Activated naive CD4-positive, alpha-beta T cell treated with anti-CD3 and anti-CD28 coated beads, Interleukin-2, amount 50 U/mL, for 16 hours (primary cell): ENCODE results near the gene SUPT3H.
"Not testable (repeated sequence)": the region's sequence is repeated elsewhere in the genome, so short reads cannot be mapped to it uniquely, and the experiment has no call there.

Experiments
- DNase-seq: peaks from one replicate; pipeline ENCODE4 v3.0.0-alpha.2; 2020

The SUPT3H gene

DNA sequence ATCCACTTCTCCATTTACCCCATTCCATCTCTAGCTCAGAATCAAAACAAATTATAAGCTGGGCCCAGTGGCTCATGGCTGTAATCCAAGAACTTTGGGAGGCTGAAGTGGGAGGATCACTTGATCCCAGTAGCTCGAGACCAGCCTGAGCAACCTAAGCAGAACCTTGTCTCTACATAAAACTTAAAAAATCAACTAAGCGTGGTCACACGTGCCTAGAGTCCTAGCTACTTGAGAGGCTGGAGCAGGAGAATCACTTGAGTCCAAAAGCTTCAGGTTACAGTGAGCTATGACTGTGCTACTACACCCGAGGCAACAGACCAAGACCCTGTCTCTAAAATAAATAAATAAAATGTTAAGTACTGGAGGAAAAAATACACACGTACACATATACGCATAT lies 124.3 kb downstream of the SUPT3H start:
- DNase-seq, result no peak

DNA sequence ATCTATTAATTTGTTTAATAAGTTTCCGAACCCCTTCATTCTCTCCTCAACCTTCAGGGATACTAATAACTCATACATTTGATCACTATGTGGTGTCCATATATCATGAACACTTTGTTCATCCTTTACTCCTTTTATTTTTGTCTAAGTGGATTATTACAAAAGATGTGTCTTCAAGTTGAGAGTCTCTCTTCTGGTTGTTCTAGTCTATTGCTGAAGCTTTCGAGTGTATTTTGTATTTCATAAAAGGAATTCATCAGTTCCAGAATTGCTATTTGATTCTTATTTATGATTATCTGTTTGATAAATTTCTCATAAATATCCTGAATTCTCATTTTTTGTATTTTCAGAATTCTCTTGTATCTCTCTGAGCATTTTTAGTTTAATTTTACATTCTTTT lies 146.1 kb downstream of the SUPT3H start:
- no peak for DNase-seq

DNA sequence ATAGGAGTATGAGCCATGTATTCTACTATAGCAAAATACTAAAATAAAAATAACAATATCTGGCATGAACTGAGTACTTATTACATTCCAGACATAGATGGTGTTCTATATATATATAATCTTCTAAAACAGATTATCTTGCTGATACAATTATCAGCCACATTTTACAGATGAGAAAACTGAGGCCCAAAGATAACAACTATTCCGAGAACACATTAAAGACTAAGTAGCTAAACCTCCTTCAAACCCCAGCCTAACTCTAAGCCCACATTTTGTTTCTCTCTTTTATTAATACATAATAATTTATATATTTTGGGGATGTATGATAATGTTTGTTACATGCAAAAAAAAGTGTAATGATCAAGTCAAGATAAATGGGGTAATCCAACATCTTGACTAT lies 148.3 kb downstream of the SUPT3H start:
- DNase-seq, result no peak

DNA sequence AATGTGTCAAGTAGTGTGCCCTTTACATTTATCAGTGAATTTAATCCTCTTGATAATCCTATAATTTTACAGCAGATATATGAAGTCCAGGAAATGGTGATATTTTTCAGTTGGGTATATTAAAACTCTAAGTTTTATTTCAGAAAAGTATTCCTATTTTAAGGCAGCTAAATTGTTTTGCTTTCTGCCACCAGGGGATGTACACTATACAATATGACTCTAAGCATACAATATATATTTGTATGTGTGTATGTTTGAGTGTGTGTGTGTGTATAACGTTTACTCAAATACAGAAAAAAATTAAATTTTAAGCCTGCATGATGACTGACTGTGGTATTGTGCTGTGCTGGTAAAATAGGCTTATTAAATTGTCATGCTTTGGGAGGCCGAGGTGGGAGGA lies 151.7 kb downstream of the SUPT3H start:
- no peak for DNase-seq

DNA sequence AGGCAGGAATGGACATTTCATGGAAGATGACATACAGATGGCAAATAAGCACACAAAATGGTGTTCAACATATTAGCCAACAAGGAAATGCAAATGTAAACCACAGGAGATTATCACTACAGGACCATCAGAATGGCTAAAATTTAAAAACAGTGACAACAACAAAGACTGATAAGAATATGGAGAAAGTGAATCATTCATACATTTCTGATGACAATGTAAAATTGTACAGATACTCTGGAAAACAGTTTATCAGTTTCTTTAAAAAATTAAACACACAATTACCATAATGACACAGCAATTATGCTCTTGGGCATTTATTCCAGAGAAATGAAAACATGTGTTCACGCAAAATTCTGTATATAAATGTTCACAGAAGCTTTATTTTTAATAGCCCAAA lies 155.4 kb downstream of the SUPT3H start:
- DNase-seq, result no peak

DNA sequence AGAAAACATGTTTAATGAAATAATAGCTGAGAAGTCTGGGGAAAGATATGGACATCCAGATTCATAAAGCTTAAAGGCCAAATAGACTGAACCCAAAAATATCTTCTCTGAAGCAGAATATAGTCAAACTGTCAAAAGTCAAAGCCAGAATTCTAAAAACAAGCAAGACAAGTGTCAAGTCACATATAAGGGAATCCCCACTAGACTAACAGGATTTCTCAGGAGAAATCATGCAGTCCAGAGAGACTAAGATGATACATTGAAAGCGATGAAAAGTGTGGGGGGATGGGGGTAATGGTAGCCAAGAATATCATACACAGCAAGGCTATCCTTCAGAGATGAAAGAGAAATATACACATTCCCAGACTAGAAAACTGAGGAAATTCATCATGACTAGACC lies 162.0 kb downstream of the SUPT3H start:
- DNase-seq, result no peak

DNA sequence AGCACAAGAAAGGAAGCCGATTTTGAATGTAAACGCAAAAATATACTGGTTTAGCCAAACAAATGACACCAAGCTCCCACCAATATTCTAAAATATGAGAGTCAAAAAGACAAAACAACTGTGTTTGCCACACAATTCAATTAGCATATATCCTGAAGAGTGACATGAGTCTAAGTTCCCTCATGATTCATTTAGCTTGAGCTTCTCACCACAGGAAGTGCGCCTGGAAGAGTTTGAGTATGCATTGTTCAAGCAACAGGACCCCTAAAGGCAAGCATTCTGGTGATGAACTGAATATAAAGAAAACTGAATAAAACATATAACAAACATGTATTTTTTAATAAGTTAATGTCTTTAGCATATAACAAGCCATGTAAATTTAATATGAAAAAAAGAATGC lies 164.8 kb downstream of the SUPT3H start:
- DNase-seq, result no peak

DNA sequence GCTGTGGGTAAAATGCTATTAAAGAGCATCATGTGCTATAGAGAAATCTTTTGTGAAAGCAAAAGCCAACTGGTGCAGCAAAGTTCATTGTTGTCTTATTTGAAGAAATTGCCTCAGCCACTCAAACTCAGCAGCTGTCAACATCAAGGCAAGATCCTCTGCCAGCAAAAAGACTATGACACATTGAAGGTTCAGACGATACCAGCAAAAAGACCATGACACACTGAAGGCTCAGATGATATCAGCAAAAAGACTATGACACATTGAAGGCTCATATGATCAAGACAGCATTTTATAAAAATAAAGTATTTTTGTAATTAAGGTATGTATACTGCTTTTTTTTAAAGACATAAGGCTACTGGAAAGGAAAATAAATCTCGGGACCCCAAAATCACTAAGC lies 168.0 kb downstream of the SUPT3H start:
- DNase-seq, result no peak

DNA sequence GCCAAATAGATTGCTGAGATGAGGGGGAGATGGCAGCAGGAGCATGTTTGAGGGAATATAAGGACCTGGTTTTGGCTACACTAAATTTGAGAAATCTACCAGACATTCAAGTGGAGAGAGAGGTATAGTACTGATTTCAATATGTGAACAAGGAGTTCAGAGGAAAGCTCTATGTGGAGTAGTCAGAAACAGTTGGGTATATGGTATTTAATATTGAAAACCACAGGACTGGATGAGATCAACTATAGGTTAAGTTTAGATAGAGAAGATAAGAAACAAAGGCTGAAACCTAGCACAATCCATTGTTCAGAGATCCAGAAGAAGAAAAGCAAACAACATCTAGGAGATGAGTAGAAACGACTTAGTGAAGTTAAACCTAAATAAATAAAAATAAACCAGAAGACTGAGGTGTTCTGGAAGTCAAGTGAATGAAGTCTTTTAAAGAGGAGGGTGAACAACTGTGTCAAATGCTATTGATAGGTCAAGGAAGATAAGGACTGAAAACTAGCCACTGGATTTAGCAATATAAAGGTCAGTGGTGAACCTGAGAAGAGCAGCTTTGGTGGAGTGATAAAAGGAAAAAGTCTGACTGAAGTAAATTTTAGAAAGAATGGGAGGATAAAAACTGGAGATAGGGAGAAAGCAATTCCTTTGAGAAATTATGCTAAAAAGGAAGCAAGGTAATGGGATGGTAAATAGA lies 170.8 kb downstream of the SUPT3H start:
- DNase-seq, result no peak

DNA sequence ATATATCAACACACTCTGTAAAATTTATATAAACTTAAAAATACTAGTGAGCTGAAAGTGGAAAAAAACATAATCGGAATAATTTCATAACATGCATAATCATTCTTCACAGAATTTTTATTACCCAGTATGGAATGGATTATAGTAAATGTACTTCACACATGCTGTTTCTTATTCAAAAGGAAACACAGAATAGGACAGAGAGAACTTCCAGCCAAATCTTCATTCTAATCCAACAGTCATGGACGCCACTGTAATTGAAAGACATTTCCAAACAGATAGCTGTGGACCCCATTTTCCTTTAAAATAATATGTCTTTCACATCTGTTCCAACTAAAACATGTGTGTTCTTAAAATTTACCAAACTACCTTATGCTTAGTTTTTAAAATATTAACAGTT lies 176.2 kb downstream of the SUPT3H start:
- DNase-seq, result no peak

DNA sequence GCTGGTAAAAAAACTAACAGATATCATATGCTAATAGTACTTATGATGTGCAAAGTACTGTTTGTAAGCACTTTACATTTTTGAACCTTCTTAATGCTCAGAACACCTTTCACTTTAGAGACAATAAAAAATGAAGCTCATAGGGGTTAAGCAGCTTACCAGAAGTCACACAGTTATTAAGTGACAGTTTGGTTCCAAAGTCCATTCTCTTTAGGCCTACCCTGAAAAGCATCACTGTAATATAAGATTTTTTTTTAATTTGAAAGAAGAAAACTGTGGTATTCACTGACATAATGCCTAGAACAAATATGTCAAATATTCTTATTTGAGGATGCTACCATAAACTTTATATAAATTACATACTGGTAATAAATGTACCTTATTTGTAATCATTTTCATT lies 177.2 kb downstream of the SUPT3H start:
- DNase-seq, result no peak

DNA sequence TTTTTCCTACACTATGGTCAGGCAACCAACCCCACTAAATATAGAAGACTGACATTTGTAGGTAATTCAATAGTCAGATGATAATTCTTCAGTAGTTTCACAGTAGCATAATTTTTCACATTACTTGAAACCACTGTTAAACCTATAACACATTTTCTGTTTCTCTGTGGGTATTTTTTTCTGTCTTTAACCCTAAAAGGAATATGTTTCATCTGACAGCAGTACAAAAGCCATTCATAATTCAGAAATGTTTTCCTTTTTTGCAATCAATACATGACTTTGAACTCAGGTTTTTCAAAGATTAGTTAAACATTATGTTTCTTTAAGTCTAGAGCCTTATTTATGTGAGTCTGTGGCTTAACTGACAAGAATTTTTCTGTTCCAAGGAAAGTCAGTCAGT lies 178.2 kb downstream of the SUPT3H start:
- DNase-seq, result no peak

DNA sequence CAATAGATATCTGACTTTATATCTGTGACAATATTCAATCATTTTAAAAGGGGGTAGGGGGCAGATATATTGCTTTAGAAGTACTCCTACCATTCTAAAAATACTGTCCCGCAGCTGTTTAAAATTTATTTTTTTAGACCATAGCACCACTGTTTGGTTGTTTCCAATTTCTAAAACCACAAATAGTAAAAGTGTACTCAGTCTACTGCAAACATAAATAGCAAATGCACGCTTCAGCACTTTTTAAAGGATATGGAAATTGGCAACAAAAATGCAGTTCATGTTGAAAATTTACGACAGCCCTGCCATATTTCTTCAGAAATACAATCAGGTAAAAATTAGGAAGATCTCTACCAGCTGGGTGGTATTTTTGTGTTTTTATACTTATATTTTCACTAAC lies 181.6 kb downstream of the SUPT3H start:
- DNase-seq, result no peak

DNA sequence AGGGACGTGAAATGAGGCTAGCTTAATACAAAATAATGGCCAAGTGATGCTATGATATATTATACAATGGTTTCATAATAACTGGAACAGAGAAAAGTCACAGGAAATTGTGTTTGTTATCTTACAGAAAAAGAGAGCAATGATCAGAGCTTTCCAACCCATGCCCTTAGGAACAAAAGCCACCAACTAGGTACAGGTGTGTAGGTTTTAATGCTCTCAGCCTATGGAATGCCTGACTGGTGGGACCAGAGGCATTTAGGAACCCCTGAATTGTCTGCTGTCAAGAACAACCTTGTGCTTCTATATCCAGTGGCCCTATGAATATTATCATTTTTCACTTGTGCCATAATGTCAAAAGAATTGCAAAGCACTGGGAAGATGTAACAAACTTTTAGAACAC lies 182.6 kb downstream of the SUPT3H start:
- DNase-seq, result no peak

DNA sequence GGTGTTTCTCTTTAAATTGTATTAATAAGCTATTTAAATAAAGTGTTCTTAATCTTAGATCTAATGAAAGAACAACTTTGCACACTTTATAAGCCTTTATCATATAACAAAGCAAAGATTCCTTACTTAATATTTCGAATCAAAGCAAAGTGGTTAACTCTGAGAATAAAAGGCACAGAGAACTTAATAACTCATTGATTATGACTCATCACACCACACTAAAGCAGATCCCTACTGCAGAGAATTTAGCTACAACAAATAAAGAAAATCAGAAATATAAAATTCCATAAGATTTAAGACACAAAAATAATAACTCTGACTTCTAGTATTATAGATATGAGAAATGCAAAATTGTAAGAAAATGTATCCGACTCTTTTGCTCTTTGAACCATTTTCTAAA lies 185.2 kb downstream of the SUPT3H start:
- DNase-seq, result no peak

DNA sequence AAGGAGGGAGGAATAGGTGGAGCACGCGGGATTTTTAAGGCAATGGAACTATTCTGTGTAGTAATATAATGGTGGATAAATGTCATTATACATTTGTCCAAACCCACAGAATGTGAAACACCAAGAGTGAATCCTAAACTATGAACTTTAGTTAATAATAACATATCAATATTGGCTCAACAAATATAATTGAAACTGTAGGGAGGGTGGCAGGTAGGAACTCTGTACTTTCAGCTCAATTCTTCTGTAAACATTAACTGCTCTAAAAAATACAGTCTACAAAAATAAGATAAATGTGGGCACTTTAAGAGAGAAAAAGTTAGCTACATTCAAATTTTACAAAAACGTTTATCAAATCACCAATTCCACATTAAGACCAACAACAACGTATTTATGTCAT lies 186.3 kb downstream of the SUPT3H start:
- DNase-seq, result no peak

DNA sequence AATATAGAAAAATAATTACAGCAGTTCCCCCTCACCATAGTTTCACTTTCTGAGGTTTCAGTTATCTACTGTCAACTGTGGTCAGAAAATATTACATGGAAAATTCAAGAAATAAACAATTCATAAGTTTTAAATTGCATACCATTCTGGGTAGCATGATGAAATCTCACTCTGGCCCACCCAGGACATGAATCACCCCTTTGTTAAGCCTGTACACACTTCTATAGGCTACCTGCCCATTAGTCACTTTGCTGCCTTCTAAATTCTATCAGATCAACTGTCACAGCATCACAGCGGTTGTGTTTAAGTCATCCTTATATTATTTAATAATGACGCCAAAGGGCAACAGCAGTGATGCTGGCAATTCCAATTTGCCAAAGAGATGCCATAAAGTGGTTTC lies 189.9 kb downstream of the SUPT3H start:
- DNase-seq, result no peak

DNA sequence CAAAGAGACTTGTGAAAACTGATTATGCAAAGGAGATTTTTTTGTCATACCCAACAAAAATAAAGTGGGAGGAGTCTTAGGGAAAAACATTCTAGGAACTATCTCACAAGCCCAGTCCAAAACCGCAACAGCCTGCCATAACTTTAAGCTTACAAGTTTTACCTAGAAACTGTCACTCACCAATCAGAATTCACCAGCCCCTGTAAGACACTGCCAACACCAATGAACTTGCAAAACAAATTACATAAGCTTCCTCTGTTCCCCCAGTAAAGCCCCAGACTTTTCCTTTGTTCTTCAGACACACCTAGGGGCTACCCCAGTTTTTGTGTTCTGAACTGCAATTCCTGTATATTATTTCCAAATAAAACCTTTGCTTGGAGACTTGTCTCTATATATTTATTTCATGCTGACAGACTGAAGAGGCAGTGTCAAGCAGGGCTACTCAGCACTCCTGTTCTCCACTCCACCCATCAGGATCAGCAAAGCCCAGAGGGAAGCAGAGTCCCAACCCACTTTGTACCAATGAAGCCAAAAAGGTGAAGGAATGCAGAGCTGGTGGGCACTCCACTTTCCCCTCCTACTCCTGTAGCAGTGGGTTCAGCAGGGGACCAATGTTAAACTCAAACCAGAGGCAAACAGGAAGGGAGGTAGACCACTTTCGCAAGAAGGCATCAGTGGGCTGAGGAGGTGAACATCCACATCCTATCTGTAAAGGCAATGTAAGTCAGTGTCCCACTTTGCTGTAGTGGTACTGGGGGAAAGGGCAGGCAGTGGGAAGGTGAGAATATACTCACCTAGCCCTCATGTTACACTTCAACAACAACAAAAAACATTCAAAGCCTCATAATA lies 192.1 kb downstream of the SUPT3H start:
- DNase-seq, result no peak

DNA sequence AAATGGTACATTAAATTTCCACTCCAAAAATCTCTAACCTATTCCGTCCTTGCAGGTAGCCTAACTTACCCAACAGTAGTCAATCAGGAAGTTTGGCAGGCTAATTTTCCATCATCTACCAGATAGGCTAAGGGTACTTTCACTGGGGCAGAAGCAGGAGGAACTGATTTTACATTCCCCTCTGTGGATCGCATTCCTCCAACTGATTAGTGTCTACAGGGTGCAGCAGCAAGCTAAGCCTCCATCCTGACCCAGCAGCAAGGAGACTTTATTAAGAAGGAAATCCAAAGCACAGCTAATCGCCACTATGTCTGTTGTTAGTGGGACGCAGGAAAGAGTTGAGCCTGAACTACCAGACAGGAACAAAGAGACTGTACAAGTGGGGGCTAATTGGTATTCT lies 192.8 kb downstream of the SUPT3H start:
- no peak for DNase-seq

DNA sequence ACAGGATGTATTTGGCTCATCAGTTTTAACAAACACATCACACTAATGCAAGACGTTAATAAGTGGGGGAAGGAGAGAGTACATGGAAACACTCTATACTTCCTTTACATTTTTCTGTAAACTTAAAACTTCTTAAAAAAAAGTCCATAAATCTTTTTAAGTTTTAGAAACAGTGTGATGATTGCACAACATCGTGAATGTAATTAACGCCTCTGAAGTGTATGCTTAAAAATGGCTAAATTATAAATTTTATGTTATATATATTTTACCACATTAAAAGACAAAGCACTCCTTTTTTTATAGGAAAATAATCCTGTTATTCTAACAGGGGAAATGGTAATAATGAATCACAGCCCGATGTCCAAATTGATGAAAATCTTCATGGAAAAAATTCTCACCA lies 193.7 kb downstream of the SUPT3H start:
- no peak for DNase-seq

DNA sequence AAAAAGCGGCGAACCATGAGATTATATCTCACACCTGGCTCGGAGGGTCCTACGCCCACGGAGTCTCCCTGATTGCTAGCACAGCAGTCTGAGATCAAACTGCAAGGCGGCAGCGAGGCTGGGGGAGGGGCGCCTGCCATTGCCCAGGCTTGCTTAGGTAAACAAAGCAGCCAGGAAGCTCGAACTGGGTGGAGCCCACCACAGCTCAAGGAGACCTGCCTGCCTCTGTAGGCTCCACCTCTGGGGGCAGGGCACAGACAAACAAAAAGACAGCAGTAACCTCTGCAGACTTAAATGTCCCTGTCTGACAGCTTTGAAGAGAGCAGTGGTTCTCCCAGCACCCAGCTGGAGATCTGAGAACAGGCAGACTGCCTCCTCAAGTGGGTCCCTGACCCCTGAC lies 201.4 kb downstream of the SUPT3H start:
- not testable (repeated sequence) for DNase-seq

DNA sequence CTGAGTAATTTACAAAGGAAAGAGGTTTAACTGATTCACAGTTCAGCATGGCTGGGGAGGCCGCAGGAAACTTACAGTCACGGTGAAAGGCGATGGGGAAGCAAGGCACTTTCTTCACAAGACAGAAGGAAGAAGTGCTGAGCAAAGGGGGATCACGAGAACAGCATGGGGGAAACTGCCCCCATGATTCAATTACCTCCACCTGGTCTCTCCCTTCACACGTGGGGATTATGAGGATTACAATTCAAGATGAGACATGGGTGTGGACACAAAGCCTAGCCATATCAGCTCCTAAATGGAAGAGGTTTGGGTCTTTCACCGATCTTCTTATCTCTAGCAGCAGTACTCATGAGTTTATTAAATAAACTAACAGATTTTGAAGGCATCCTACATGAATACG lies 202.5 kb downstream of the SUPT3H start:
- DNase-seq, result no peak

DNA sequence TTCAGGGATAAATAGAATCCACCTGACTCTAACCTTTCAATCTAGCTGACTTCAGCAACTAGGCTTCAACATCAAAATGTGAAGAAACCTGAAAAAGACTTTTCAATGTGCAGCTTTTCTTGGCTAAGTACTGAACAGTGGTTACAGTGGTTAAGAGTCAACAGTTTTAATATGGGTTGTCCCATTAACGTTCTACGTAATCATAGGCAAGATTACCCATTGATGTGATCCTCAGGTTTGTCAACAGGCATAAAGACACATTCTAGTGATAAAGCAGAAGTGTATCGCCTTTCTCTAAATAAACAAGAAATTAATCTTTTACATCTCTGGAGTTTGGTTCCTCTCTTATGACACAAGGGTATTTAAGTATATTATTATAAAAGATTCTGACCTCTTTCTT lies 203.7 kb downstream of the SUPT3H start:
- DNase-seq, result no peak

DNA sequence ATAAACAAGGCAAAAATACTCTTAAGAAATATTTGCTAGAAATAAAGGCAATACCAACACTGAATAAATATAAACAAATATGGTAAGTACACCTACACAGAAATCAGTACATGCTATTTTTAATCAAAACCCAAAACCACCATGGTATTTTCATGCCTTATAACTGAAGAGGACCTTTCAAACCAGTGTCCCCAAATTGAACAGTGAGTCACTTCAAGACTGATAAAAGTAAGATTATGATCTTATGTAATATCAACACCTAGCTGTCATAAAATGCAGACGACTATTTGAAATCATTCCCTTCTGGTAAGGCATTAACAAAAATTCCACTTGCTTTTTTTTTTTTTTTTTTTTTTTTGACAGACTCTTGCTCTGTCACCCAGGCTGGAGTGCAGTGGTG lies 206.4 kb downstream of the SUPT3H start:
- no peak for DNase-seq

DNA sequence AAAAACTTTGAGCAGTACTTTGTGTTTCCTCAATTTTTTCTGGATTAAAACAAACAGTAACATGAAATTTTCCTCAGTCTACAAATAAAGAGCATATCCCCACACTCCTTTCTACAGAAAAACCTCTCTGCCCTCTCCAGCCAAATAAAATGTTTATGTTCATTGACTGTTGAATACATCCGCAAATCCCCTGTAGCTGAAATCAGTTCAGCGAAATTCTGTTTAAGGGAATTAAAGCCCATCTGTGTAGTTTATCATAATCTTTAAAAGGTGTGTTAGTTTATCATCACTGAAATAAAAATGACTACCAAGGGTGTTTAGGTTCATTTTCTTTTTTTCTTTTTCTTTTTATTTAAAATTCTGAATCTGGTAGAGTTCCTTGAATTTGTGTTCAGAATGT lies 207.4 kb downstream of the SUPT3H start:
- DNase-seq, result no peak
